ENCODE results near the gene PDE7B. TPM values are rescaled to one million over a fixed set of nuclear protein-coding genes. Genes with fewer than 3 reads are reported as not detected.

The PDE7B gene
- total RNA-seq, 1 donor from 2014 or later: 0.05 TPM

DNA sequence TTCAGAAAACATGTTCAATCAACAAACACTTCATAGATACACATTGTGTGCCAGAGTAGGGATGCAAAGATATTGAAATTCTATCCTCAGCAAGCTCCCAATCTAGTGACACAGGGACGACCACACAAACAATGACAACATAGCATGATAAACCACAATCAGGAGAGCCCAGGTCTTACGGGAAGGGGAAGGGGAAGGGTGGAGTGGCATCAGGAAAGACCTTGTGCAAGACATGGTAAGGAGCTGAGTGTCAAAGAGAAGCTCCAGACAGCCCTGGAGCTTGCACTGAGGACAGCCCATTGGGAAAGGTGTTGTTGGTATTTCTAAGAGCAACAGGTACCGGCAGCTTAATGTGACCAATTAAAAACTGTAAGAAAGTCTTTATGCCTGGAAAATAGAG lies 103.6 kb downstream of the PDE7B start:
- TF ChIP-seq, protein P1, sequence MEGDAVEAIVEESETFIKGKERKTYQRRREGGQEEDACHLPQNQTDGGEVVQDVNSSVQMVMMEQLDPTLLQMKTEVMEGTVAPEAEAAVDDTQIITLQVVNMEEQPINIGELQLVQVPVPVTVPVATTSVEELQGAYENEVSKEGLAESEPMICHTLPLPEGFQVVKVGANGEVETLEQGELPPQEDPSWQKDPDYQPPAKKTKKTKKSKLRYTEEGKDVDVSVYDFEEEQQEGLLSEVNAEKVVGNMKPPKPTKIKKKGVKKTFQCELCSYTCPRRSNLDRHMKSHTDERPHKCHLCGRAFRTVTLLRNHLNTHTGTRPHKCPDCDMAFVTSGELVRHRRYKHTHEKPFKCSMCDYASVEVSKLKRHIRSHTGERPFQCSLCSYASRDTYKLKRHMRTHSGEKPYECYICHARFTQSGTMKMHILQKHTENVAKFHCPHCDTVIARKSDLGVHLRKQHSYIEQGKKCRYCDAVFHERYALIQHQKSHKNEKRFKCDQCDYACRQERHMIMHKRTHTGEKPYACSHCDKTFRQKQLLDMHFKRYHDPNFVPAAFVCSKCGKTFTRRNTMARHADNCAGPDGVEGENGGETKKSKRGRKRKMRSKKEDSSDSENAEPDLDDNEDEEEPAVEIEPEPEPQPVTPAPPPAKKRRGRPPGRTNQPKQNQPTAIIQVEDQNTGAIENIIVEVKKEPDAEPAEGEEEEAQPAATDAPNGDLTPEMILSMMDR (IDR thresholded peaks at IDR 0.05): no peak
- Mint-ChIP-seq H3K27me3 (ENCODE audit: low read depth) (no peaks in the 10 kb centered on the region), H3K4me3 (ENCODE audit: unreplicated experiment) (no peak overlapping the region)

DNA sequence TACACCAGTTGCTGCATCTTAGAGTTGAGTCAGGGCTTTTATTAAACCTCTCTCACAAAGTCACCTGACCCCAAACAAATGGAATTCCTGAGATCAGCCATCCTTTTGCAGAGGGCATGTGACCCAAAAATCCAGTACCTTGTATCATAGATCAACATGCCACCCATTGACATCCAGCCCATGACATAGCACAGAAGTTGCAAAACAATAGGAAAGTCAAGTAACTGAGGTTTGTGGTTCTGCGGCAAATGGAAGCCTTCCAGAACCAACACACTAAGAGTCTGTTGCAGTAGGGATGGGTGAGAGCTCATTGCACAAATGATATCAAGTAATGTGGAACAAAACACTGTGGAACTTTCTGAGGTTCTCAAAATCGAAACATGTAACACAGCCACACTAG lies 111.2 kb downstream of the PDE7B start:
- Mint-ChIP-seq H3K27ac (ENCODE audit: unreplicated experiment) (no peak overlapping the region), H3K27me3 (ENCODE audit: low read depth) (no peaks in the 10 kb centered on the region), H3K4me1 (ENCODE audit: low read depth) (no peaks in the 10 kb centered on the region), H3K4me3 (ENCODE audit: unreplicated experiment) (no peak overlapping the region), H3K36me3 (ENCODE audit: low read depth) (no peaks in the 10 kb centered on the region), H3K9me3 (ENCODE audit: low read depth) (peaks cover 9% of the 10 kb centered on the region)
- no peak for DNase-seq (ENCODE audit: low spot score)
- TF ChIP-seq, protein P1 (IDR thresholded peaks at IDR 0.05): no peak

More for the DNA sequence above, 103.6 kb downstream of the PDE7B start:
- DNase-seq (ENCODE audit: low spot score): no peak
- Mint-ChIP-seq H3K4me1 (ENCODE audit: low read depth) (no peaks in the 10 kb centered on the region), H3K36me3 (ENCODE audit: low read depth) (no peaks in the 10 kb centered on the region), H3K9me3 (ENCODE audit: low read depth) (no peaks in the 10 kb centered on the region), H3K27ac (ENCODE audit: unreplicated experiment) (no peak overlapping the region)

DNA sequence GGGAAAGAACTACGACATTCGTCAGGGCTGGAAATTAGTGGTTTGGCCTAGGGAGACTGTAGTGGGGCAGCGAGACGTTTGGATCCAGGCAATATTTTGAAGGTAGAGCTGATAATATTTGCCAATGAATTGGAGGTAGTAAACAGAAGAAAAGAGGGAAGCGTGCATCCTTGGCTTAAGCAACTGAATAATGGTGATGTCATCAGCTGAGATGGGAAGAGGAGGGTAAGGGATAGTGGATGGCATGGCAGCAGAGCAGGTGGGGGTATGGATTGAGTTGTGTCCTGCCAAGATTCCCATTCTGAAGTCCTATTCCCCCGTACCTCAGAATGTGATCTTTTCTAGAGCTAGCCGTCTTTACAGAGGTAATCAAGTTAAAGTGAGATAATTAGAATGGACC lies 119.2 kb downstream of the PDE7B start:
- Mint-ChIP-seq H3K36me3 (ENCODE audit: low read depth) (no peaks in the 10 kb centered on the region), H3K4me1 (ENCODE audit: low read depth) (no peaks in the 10 kb centered on the region), H3K27me3 (ENCODE audit: low read depth) (no peaks in the 10 kb centered on the region), H3K9me3 (ENCODE audit: low read depth) (peaks cover 4% of the 10 kb centered on the region), H3K27ac (ENCODE audit: unreplicated experiment) (no peak overlapping the region), H3K4me3 (ENCODE audit: unreplicated experiment) (no peak overlapping the region)
- DNase-seq (ENCODE audit: low spot score): no peak
- TF ChIP-seq, protein P1 (IDR thresholded peaks at IDR 0.05): no peak

DNA sequence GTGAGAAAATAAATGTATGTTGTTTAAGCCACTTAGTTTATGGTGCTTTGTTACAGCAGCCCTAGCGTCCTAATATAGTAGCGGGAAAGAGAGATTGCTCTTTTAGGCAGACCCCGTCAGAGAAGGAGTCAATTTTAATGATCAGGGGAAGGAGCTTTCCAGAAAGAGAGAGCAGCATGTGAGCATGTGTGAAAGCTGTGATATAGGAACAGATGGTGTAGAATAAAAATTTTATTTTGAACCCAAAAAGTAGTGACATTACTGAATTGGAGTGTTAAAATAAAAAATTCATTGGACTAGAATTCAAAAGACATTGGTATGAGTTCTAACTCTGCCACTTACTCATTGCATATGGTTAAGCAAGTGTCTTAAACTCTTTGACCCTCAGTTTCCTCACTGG lies 119.8 kb downstream of the PDE7B start:
- DNase-seq (ENCODE audit: low spot score): no peak
- no peaks in the 10 kb centered on the region for H3K4me1 Mint-ChIP-seq (ENCODE audit: low read depth)
- H3K27me3 Mint-ChIP-seq (ENCODE audit: low read depth): no peaks in the 10 kb centered on the region
- no peak overlapping the region for H3K4me3 Mint-ChIP-seq (ENCODE audit: unreplicated experiment)
- H3K36me3 Mint-ChIP-seq (ENCODE audit: low read depth): no peaks in the 10 kb centered on the region
- no peak overlapping the region for H3K27ac Mint-ChIP-seq (ENCODE audit: unreplicated experiment)
- H3K9me3 Mint-ChIP-seq (ENCODE audit: low read depth): peaks cover 4% of the 10 kb centered on the region
- TF ChIP-seq, protein P1 (IDR thresholded peaks at IDR 0.05): no peak

DNA sequence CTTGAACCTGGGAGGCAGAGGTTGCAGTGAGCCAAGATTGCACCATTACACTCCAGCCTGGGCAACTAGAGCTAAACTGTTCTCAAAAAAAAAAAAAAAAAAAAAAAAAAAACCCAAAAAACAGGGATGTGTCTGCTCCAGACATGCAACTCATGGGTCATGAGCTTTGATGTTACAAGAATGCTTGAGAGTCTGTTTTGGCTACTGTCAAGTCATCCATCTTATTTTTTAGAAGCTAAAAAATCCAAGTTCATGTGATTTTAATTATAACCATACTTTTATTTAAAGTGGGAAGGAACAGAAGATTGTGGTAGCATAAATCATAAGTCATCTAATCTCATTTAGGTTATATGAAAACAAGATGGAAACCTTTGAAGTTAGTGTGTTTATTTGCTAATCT lies 120.6 kb downstream of the PDE7B start:
- TF ChIP-seq, protein P1 (IDR thresholded peaks at IDR 0.05): no peak
- peaks cover 6% of the 10 kb centered on the region for H3K9me3 Mint-ChIP-seq (ENCODE audit: low read depth)
- DNase-seq (ENCODE audit: low spot score): no peak
- no peak overlapping the region for H3K27ac Mint-ChIP-seq (ENCODE audit: unreplicated experiment)
- no peaks in the 10 kb centered on the region for H3K4me1 Mint-ChIP-seq (ENCODE audit: low read depth)
- no peaks in the 10 kb centered on the region for H3K36me3 Mint-ChIP-seq (ENCODE audit: low read depth)
- H3K4me3 Mint-ChIP-seq (ENCODE audit: unreplicated experiment): no peak overlapping the region
- no peaks in the 10 kb centered on the region for H3K27me3 Mint-ChIP-seq (ENCODE audit: low read depth)
